ENCODE measurements around the gene TPRX2. TPM values are rescaled to one million over a fixed set of nuclear protein-coding genes. Genes with fewer than 3 reads are reported as not detected.

Gene TPRX2
- total and polyA plus RNA-seq, 10 of the 15 experiments (the other 5 are each of a cell fraction or from before 2014, with no cell fraction given): not detected

- intact Hi-C loops (cut with micrococcal nuclease; ENCODE audit: unreplicated experiment) (no loop called here), in situ Hi-C loops (cut with MboI) (no loop called here)
- Histone ChIP-seq H3K9me3 (replicated peaks; ENCODE audit: control insufficient read depth, insufficient read depth, low read length) (no peaks in the 10 kb centered on the region), H3K4me3 (no peak overlapping the region), H3K9ac (ENCODE audit: control insufficient read depth, insufficient read depth, low read length) (no peak overlapping the region), H3K27ac (ENCODE audit: control insufficient read depth, insufficient read depth) (no peak overlapping the region), H3K79me2 (ENCODE audit: control insufficient read depth, insufficient read depth, low read length) (no peaks in the 10 kb centered on the region), H3K4me1 (ENCODE audit: control insufficient read depth, insufficient read depth, low read length) (peaks cover 4% of the 10 kb centered on the region; the same call in 1 of the 2 replicates), H2AFZ (ENCODE audit: control insufficient read depth, low read depth, low read length) (no peak overlapping the region), H3K36me3 (ENCODE audit: control insufficient read depth in 2 of 2, insufficient read depth in 2 of 2, low read length in 1 of 2) (no peaks in the 10 kb centered on the region), H3K4me2 (ENCODE audit: control insufficient read depth, insufficient read depth) (no peak overlapping the region), H4K20me1 (ENCODE audit: control insufficient read depth, insufficient read depth) (no peaks in the 10 kb centered on the region), H3K27me3 (replicated peaks in 1 of 2; ENCODE audit: control insufficient read depth in 2 of 2, insufficient read depth in 2 of 2, low read length in 1 of 2) (no peaks in the 10 kb centered on the region; a peak in 3 of 4 replicates)
- no peak for ATAC-seq
- no peak for DNase-seq (ENCODE audit: low read depth, low spot score)
- FAIRE-seq: no peak
- WGBS (ENCODE audit: insufficient coverage, insufficient replicate concordance, low lambda C conversion rate, missing lambda C conversion rate): 37% methylated on average over 2 of the region's 2 CpGs
- ChIA-PET CTCF (no interaction called here), RAD21 (ENCODE audit: unreplicated experiment) (no interaction called here), POLR2A (no interaction called here), SMC1A (ENCODE audit: uncharacterized antibody, unreplicated experiment) (no interaction called here)
- TF ChIP-seq RUNX3 (IDR thresholded peaks at IDR 0.05; ENCODE audit: low read length): no peak
- no peak for TF ChIP-seq MTA3 (IDR thresholded peaks at IDR 0.05; ENCODE audit: borderline replicate concordance, low read length)
- no peak for TF ChIP-seq FOXM1 (IDR thresholded peaks at IDR 0.05; ENCODE audit: low read depth, low read length)
- BruUV-seq (replicated peaks): no TSS peak
These were observed 38.6 kb upstream of the TPRX2 start for GRCh38 chr19:47820410-47820809.

- no peak within 1 kb of the TSS for H3K9ac ChIP-seq (ENCODE audit: control insufficient read depth, insufficient read depth, low read length)
- no peaks in the 10 kb centered on the region for H3K79me2 ChIP-seq (ENCODE audit: control insufficient read depth, insufficient read depth, low read length)
- ChIA-PET POLR2A (no interaction called here), RAD21 (ENCODE audit: unreplicated experiment) (no interaction called here), SMC1A (ENCODE audit: uncharacterized antibody, unreplicated experiment) (no interaction called here), CTCF (interaction anchor here (1.0 kb wide), 1 partner anchor 28 kb away, joined by 4 read pairs; no protein-coding TSS in a partner anchor)
- ATAC-seq: no peak
- intact Hi-C loops (cut with micrococcal nuclease; ENCODE audit: unreplicated experiment): no loop called here
- no peaks in the 10 kb centered on the region for H3K9me3 ChIP-seq (replicated peaks; ENCODE audit: control insufficient read depth, insufficient read depth, low read length)
- BruUV-seq (replicated peaks): no TSS peak
- no peak for DNase-seq (ENCODE audit: low read depth, low spot score)
- no peaks in the 10 kb centered on the region for H4K20me1 ChIP-seq (ENCODE audit: control insufficient read depth, insufficient read depth)
- FAIRE-seq: no peak
- peaks cover 4% of the 10 kb centered on the region; the same call in 1 of the 2 replicates for H3K4me1 ChIP-seq (ENCODE audit: control insufficient read depth, insufficient read depth, low read length)
- 14% methylated on average over 15 of the region's 15 CpGs for WGBS (ENCODE audit: insufficient coverage, insufficient replicate concordance, low lambda C conversion rate, missing lambda C conversion rate)
- H3K36me3 ChIP-seq (ENCODE audit: control insufficient read depth in 2 of 2, insufficient read depth in 2 of 2, low read length in 1 of 2): no peaks in the 10 kb centered on the region
- H2AFZ ChIP-seq (ENCODE audit: control insufficient read depth, low read depth, low read length): no peak within 1 kb of the TSS
- H3K4me2 ChIP-seq (ENCODE audit: control insufficient read depth, insufficient read depth): no peak within 1 kb of the TSS
- in situ Hi-C loops (cut with MboI): no loop called here
- no peak within 1 kb of the TSS for H3K27ac ChIP-seq (ENCODE audit: control insufficient read depth, insufficient read depth)
- H3K4me3 ChIP-seq: no peak within 1 kb of the TSS
- H3K27me3 ChIP-seq (replicated peaks in 1 of 2; ENCODE audit: control insufficient read depth in 2 of 2, insufficient read depth in 2 of 2, low read length in 1 of 2): no peaks in the 10 kb centered on the region; a peak in 3 of 4 replicates
- TF ChIP-seq JUND (IDR thresholded peaks at IDR 0.05; ENCODE audit: low read depth, low read length) (no peak), RBBP5 (conservative IDR thresholded peaks at IDR 0.05) (no peak), IKZF2 (IDR thresholded peaks at IDR 0.05) (no peak), SKIL (IDR thresholded peaks at IDR 0.05; ENCODE audit: low read depth, poor library complexity, severe bottlenecking) (no peak), ZBED1 (IDR thresholded peaks at IDR 0.05; ENCODE audit: borderline replicate concordance) (no peak), RFX5 (IDR thresholded peaks at IDR 0.05; ENCODE audit: low read depth, low read length) (no peak), SMAD5 (IDR thresholded peaks at IDR 0.05; ENCODE audit: low read depth) (no peak), ZNF592 (IDR thresholded peaks at IDR 0.05) (no peak)
These were observed 37.5 kb upstream of the TPRX2 start, which contains the start of gene CRX for GRCh38 chr19:47821460-47822020. Gene CRX, plus strand, starts transcription at chr19:47821937. Its CDS starts 12,507 bp downstream, at chr19:47834444.
